Muscle of arm (tissue), 12 donors: Measurements from ENCODE around the gene H3-3A. TPM values are rescaled to one million over a fixed set of nuclear protein-coding genes. Genes with fewer than 3 reads are reported as not detected.
"Not testable (repeated sequence)": the region's sequence is repeated elsewhere in the genome, so short reads cannot be mapped to it uniquely, and the experiment has no call there.

Experiments used
- DNase-seq: peaks from one replicate; pipeline ENCODE4 v3.0.0-alpha.2; 2013
- polyA plus RNA-seq, 12 donors: library from polyadenylated mRNA; unstranded; fragments of 120-200 nt; gene quantifications; one replicate each; pipeline ENCODE4 v1.2.1, GENCODE V29; 2013; ENCODE audit not compliant: insufficient read length in 12 of 12

Gene H3-3A
- polyA plus RNA-seq, 12 donors, result 589 to 1,309 (median 768) TPM; not detected in 1

GRCh38 chr1:226076378-226076777 lies 13.9 kb downstream of the H3-3A start:
- DNase-seq, result no peak

- DNase-seq, result no peak
These were observed 15.9 kb downstream of the H3-3A start for GRCh38 chr1:226078374-226078773.

GRCh38 chr1:226082587-226082917 lies 20.0 kb downstream of the H3-3A start:
- no peak for DNase-seq

GRCh38 chr1:226082959-226083301 lies 20.4 kb downstream of the H3-3A start:
- DNase-seq, result peak; percentile 49

- peak; percentile 86 for DNase-seq
These were observed 21.0 kb downstream of the H3-3A start for GRCh38 chr1:226083302-226084101.

GRCh38 chr1:226085675-226086285 lies 23.3 kb downstream of the H3-3A start:
- DNase-seq, result no peak

- no peak for DNase-seq
These were observed 24.3 kb downstream of the H3-3A start for GRCh38 chr1:226086776-226087175.

- DNase-seq, result no peak
These were observed 28.9 kb downstream of the H3-3A start for GRCh38 chr1:226091461-226091860.

GRCh38 chr1:226092048-226092820 lies 29.7 kb downstream of the H3-3A start:
- not testable (repeated sequence) for DNase-seq

- DNase-seq, result no peak
These were observed 30.4 kb downstream of the H3-3A start for GRCh38 chr1:226092965-226093364.

- DNase-seq, result no peak
These were observed 31.1 kb downstream of the H3-3A start for GRCh38 chr1:226093621-226094020.

- no peak for DNase-seq
These were observed 31.9 kb downstream of the H3-3A start for GRCh38 chr1:226094451-226094850.

- DNase-seq, result no peak
These were observed 32.8 kb downstream of the H3-3A start for GRCh38 chr1:226095286-226095685.

GRCh38 chr1:226097866-226098625 lies 35.5 kb downstream of the H3-3A start:
- DNase-seq, result no peak

GRCh38 chr1:226098870-226099835 lies 36.6 kb downstream of the H3-3A start:
- DNase-seq, result no peak

GRCh38 chr1:226100436-226101391 lies 38.2 kb downstream of the H3-3A start:
- DNase-seq, result no peak

GRCh38 chr1:226104671-226105121 lies 42.2 kb downstream of the H3-3A start:
- DNase-seq, result no peak

- DNase-seq, result no peak
These were observed 45.2 kb downstream of the H3-3A start for GRCh38 chr1:226107471-226108460.
